ENCODE measurements around the gene AXDND1.
"Not testable (repeated sequence)": the region's sequence is repeated elsewhere in the genome, so short reads cannot be mapped to it uniquely, and the experiment has no call there.

DNA sequence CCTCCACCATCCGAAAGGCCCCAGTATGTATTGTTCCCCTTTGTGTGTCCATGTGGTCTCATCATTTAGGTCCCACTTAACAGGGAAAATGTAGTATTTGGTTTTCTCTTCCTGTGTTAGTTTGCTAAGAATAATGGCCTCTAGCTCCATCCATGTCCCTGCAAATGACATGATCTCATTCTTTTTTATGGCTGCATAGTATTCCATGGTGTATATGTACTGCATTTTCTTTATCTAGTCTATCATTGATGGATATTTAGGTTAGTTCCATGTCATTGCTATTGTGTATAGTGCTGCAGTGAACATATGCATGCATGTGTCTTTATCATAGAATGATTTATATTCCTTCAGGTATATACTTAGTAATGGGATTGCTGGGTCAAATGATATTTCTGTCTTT, 152.8 kb downstream of the AXDND1 start:
- TF ChIP-seq CTCF, POLR2A, EP300 (IDR thresholded peaks at IDR 0.05): not testable (repeated sequence)

Measured in ovary (tissue), 3 donors.